ENCODE data around the gene PTCRA.
A peak's percentile ranks its signal among the peaks of the same experiment; 100 is the strongest.

The PTCRA gene, protein sequence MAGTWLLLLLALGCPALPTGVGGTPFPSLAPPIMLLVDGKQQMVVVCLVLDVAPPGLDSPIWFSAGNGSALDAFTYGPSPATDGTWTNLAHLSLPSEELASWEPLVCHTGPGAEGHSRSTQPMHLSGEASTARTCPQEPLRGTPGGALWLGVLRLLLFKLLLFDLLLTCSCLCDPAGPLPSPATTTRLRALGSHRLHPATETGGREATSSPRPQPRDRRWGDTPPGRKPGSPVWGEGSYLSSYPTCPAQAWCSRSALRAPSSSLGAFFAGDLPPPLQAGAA

DNA sequence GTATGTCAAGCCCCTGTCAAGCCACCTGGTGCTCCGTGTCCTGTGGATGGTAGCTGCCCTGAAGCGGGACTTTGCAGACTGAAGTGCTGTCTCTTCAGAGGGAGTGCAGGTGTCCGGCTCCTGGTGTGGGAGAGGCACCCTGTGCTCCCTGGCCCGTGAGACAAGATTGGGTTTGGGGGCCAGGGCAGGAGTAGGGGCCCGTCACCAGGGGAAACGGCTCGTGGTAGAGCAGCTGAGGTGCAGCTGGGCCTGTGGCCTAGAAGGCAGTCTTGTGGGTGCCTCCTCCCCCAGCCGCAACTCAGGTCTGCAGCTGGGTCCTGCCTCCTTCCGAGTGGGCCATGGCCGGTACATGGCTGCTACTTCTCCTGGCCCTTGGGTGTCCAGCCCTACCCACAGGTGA, at the start of gene PTCRA:
Gene PTCRA (plus strand): TSS at position 322 of the 400 bp plus-strand sequence. CDS start 17 bp downstream, at position 339.
- H3K27ac ChIP-seq, result no peak within 1 kb of the TSS
- no peak for TF ChIP-seq CTCF (conservative IDR thresholded peaks at IDR 0.05)

DNA sequence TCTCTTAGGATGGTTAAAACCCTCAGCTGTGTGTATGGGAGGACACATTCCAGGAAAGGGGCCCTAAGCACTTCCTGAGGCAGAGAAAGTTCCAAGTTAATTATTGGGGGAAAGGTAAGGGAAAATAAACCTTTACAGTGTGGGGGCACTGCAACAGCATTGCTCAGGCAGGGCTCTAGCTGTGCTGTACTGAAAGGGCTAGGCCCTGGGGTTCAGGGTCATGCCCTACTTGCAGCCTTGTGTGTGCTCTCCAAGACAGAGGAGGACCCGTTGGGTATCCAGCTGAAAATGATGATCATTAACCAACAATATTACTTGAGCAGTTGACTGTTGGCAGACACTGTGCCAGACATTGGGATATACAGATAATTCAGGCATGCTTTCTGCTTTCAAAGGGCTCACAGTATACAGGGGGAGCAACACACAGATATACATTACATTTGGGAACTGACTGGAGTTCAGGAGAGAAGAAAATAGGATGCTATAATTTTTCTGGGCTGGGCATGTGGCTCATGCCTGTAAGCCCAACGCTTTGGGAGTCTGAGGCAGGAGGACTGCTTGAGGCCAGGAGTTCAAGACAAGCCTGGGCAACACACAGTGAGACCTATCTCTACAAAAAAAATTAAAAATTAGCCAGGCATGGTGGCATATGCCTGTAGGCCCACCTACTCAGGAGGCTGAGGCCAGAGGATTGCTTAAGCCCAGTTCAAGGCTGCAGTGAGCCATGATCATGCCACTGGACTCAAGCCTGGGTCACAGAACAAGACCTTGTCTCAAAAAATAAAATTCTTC, 45.5 kb upstream of the PTCRA start:
- no peak overlapping the region for H3K27ac ChIP-seq
- no peak for TF ChIP-seq CTCF (conservative IDR thresholded peaks at IDR 0.05)

GRCh38 chr6:42871711-42872110, 44.1 kb upstream of the PTCRA start:
- TF ChIP-seq CTCF (conservative IDR thresholded peaks at IDR 0.05), result no peak

GRCh38 chr6:42873313-42873712, 42.5 kb upstream of the PTCRA start:
- TF ChIP-seq CTCF (conservative IDR thresholded peaks at IDR 0.05), result no peak

More at GRCh38 chr6:42871711-42872110, 44.1 kb upstream of the PTCRA start:
- no peak overlapping the region for H3K27ac ChIP-seq

DNA sequence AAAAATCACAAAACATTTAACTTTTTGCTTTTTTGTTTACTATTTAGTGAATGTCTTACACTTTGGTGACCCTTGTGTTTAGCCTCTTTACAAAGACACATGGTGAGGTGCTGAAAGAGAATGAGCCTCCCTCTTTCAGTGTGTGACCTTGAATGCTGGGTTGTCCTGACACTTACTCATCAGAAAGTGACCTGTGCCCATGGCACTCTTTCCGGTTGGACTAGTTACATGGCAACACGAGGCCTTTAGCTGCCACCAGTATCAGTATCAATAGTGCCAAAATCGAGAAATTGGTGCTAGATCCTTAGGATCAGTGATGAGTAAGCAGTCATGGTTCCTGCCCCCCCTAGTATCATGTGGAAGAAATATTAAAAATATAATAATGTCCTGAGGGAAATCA, 38.2 kb upstream of the PTCRA start:
- no peak for TF ChIP-seq CTCF (conservative IDR thresholded peaks at IDR 0.05)
- H3K27ac ChIP-seq, result no peak overlapping the region; the same call in 1 of the 2 replicates

More at GRCh38 chr6:42873313-42873712, 42.5 kb upstream of the PTCRA start:
- H3K27ac ChIP-seq, result no peak overlapping the region

GRCh38 chr6:42879372-42880239, 36.2 kb upstream of the PTCRA start, which contains the start of gene RPL7L1:
Gene RPL7L1, plus strand, starts transcription at chr6:42879616. Its CDS starts 295 bp downstream, at chr6:42879911.
- H3K27ac ChIP-seq, result peak within 1 kb of the TSS; percentile 96
- TF ChIP-seq CTCF (conservative IDR thresholded peaks at IDR 0.05), result no peak

- peak overlapping the region; percentile 96 for H3K27ac ChIP-seq
These were observed 35.5 kb upstream of the PTCRA start for GRCh38 chr6:42880240-42880817.
